Cardiac muscle cell (in vitro differentiated cells and primary cell): Measurements from ENCODE around the gene SPDYE1. TPM values are rescaled to one million over a fixed set of nuclear protein-coding genes. Genes with fewer than 3 reads are reported as not detected.
"Not testable (repeated sequence)": the region's sequence is repeated elsewhere in the genome, so short reads cannot be mapped to it uniquely, and the experiment has no call there.

ENCODE experiments used
- DNase-seq, 2 donors: peaks; one replicate each; pipeline versions ENCODE4 v3.0.0 to v3.0.0-alpha.2; 2010 to 2017; ENCODE audit warnings: low read depth in 1 of 2, low spot score in 1 of 2
- H3K27ac ChIP-seq: fragments of 200-600 bp; sonication (generic); 2 replicates; pipeline ENCODE4 v1.5.1; 2016
- H3K27me3 ChIP-seq: fragments of 200-600 bp; sonication (generic); 2 replicates; pipeline ENCODE4 v1.6.0; 2016; ENCODE audit warnings: control low read depth
- H3K36me3 ChIP-seq: fragments of 200-600 bp; sonication (generic); 2 replicates; pipeline ENCODE4 v1.5.1; 2016; ENCODE audit warnings: control low read depth
- H3K4me1 ChIP-seq: fragments of 200-600 bp; sonication (generic); 2 replicates; pipeline ENCODE4 v1.8.1; 2017; ENCODE audit warnings: low read depth, mild to moderate bottlenecking, mixed run types
- H3K4me3 ChIP-seq: fragments of 200-600 bp; sonication (generic); 2 replicates; pipeline ENCODE4 v1.5.1; 2016; ENCODE audit warnings: mild to moderate bottlenecking
- H3K9me3 ChIP-seq: fragments of 200-600 bp; sonication (generic); 2 replicates; pipeline ENCODE4 v1.5.1; 2017; ENCODE audit warnings: low read depth, mild to moderate bottlenecking, control low read depth
- CTCF ChIP-seq: IDR thresholded peaks from 2 replicates; pipeline ENCODE4 v1.5.1; 2012; ENCODE audit warnings: low read depth, mild to moderate bottlenecking, low read length
- polyA plus RNA-seq: library from polyadenylated mRNA; unstranded; fragments of >200 nt; fragmentation: Nextera tagmentation; extraction: Ambion mirVana; gene quantifications from 2 replicates; pipeline ENCODE4 v1.2.1, GENCODE V29; 2016
- total RNA-seq: library from RNA; depleted of rRNA; stranded (reverse); fragments of >200 nt; gene quantifications from 2 replicates; pipeline ENCODE4 v1.2.3, GENCODE V29; 2016

SPDYE1 gene
- total and polyA plus RNA-seq, 2 experiments from 2014 or later: 1.6 TPM; not detected in 1

- not testable (repeated sequence) for H3K4me1 ChIP-seq, H3K27me3 ChIP-seq, H3K27ac ChIP-seq, H3K4me3 ChIP-seq, H3K9me3 ChIP-seq, H3K36me3 ChIP-seq, DNase-seq
Observed at GRCh38 chr7:44033971-44034844, 36.5 kb downstream of the SPDYE1 start.

GRCh38 chr7:44036364-44036763 lies 38.7 kb downstream of the SPDYE1 start:
- DNase-seq: peak in 1 of 2 donors; percentile 15

GRCh38 chr7:44037951-44038350 lies 40.3 kb downstream of the SPDYE1 start:
- not testable (repeated sequence) for H3K9me3 ChIP-seq, H3K27ac ChIP-seq, DNase-seq

More at GRCh38 chr7:44036364-44036763, 38.7 kb downstream of the SPDYE1 start:
- H3K9me3 ChIP-seq, H3K4me3 ChIP-seq, H3K4me1 ChIP-seq, H3K36me3 ChIP-seq, H3K27ac ChIP-seq, H3K27me3 ChIP-seq: not testable (repeated sequence)

GRCh38 chr7:44038553-44038952 lies 40.9 kb downstream of the SPDYE1 start:
- not testable (repeated sequence) for H3K27me3 ChIP-seq, H3K27ac ChIP-seq, H3K4me1 ChIP-seq, H3K9me3 ChIP-seq, H3K36me3 ChIP-seq, H3K4me3 ChIP-seq, DNase-seq

More at GRCh38 chr7:44037951-44038350, 40.3 kb downstream of the SPDYE1 start:
- not testable (repeated sequence) for H3K36me3 ChIP-seq, H3K4me3 ChIP-seq, H3K4me1 ChIP-seq, H3K27me3 ChIP-seq

GRCh38 chr7:44038961-44039558 lies 41.4 kb downstream of the SPDYE1 start:
- not testable (repeated sequence) for H3K4me3 ChIP-seq, H3K36me3 ChIP-seq, H3K27me3 ChIP-seq, H3K4me1 ChIP-seq, H3K27ac ChIP-seq, H3K9me3 ChIP-seq
- DNase-seq: peak; percentile 80 to 95

- H3K9me3 ChIP-seq, H3K27ac ChIP-seq, DNase-seq, H3K4me1 ChIP-seq, H3K36me3 ChIP-seq, H3K27me3 ChIP-seq: not testable (repeated sequence)
- H3K4me3 ChIP-seq: peak overlapping the region; percentile 9
Observed at GRCh38 chr7:44039800-44040492, 42.2 kb downstream of the SPDYE1 start.

- not testable (repeated sequence) for H3K4me1 ChIP-seq, H3K36me3 ChIP-seq, H3K27ac ChIP-seq, H3K27me3 ChIP-seq, H3K9me3 ChIP-seq
- H3K4me3 ChIP-seq: peak overlapping the region; percentile 9
- peak in 1 of 2 donors; percentile 30 for DNase-seq
Observed at GRCh38 chr7:44040493-44040891, 42.8 kb downstream of the SPDYE1 start.

GRCh38 chr7:44042221-44042620 lies 44.5 kb downstream of the SPDYE1 start:
- no peak overlapping the region for H3K27ac ChIP-seq
- H3K9me3 ChIP-seq: no peaks in the 10 kb centered on the region
- no peak for DNase-seq
- peaks cover 4% of the 10 kb centered on the region for H3K36me3 ChIP-seq
- TF ChIP-seq CTCF: no peak
- no peak overlapping the region for H3K4me3 ChIP-seq
- H3K27me3 ChIP-seq: no peaks in the 10 kb centered on the region
- H3K4me1 ChIP-seq: peaks cover 12% of the 10 kb centered on the region

GRCh38 chr7:44043902-44044301 lies 46.2 kb downstream of the SPDYE1 start:
- Histone ChIP-seq H3K9me3 (no peaks in the 10 kb centered on the region), H3K4me3 (peak overlapping the region; percentile 86), H3K36me3 (peaks cover 4% of the 10 kb centered on the region), H3K4me1 (peaks cover 12% of the 10 kb centered on the region), H3K27ac (peak overlapping the region; percentile 77), H3K27me3 (no peaks in the 10 kb centered on the region)
- DNase-seq: no peak
- no peak for TF ChIP-seq CTCF
